ENCODE data around the gene NUP62. TPM values are rescaled to one million over a fixed set of nuclear protein-coding genes. Genes with fewer than 3 reads are reported as not detected.
"Not testable (repeated sequence)": the region's sequence is repeated elsewhere in the genome, so short reads cannot be mapped to it uniquely, and the experiment has no call there.

The NUP62 gene
- polyA plus RNA-seq, 2 donors: 16.5 to 21.4 TPM

DNA sequence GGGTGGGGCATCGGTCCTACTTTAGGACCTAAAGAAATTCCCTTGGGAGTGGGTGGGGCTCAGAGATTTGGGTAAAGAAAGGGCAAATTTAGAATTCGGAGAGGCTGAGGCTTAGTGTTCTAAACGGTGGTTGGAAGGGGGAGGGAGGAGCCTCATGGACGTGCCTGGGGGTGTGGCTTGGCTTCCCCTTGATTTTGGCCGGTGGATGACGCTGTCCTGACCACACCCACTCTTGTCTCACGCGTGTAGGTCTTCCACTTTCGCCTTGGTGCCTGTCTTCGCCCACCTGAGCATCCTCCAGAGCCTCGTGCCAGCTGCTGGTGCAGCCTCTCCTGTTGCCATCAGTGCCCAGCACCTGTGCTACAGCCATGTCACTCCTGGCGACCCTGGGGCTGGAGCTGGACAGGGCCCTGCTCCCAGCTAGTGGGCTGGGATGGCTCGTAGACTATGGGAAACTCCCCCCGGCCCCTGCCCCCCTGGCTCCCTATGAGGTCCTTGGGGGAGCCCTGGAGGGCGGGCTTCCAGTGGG is 1.2 kb upstream of the NUP62 start:
- no peak overlapping the region for H3K4me3 ChIP-seq (ENCODE audit: low read depth in 1 of 2, low read length in 2 of 2)

DNA sequence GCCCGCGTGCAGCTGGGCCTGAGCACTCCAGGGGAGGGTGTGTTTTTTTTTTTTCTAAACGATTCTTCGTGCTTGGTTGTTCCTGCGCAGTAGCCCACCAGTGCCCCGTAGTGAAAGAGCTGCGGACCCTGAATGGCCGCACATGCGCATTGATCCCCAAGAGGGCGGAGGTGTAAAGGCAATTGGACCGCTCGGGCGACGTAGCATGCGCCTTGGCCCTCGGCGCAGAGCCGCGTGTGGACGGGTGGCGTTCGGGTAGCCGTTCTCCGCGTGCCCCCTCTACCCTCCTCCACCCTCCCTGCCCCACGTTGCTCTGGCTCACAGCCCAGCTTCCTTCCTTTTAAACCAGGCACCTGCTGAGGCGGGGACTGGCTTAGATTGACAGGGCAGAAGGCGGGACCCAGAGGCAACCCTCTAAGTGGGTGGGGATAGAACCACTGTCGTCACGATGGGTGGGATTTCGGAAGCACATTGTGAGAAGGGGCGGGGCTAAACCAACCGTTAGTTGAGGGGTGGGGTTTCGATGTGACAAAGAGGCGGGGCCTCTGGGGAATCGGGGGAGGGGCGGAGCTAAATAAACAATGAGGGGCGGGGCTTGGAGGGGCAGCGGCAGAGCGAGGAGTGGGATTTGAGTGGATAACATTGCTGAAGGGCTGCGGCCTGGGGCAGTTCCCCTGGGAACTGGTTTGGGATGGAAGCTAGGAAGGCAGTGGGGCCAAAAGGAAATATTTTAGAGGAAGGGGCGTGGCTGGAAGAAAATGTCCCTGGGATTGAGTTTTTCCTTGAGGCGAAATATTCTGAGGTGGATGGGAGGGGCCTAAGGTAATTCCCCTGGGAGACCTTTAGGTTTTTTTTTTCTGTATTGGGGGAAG is 543 bp upstream of the NUP62 start:
- 3 to 4% methylated on average over 43 of the region's 43 CpGs for WGBS, 2 donors
- Histone ChIP-seq H3K9me3 (ENCODE audit: control insufficient read depth in 2 of 2, insufficient read depth in 1 of 2, low read depth in 1 of 2, low read length in 1 of 2) (no peaks in the 10 kb centered on the region), H3K36me3 (ENCODE audit: control insufficient read depth in 2 of 2, insufficient read depth in 2 of 2, low read length in 1 of 2) (peaks cover 0 to 9% of the 10 kb centered on the region in 2 donors), H3K4me1 (ENCODE audit: control insufficient read depth in 2 of 2, insufficient read depth in 2 of 2, low read length in 1 of 2) (peaks cover 0 to 6% of the 10 kb centered on the region in 2 donors), H3K4me3 (ENCODE audit: low read depth in 1 of 2, low read length in 2 of 2) (peak overlapping the region; percentile 80 to 85), H3K27me3 (ENCODE audit: control insufficient read depth in 1 of 2, insufficient read depth in 2 of 2, low read length in 2 of 2) (no peaks in the 10 kb centered on the region), H3K27ac (ENCODE audit: low read depth in 2 of 2, low read length in 1 of 2) (peak overlapping the region; percentile 88 to 90)

More for the DNA sequence above, 1.2 kb upstream of the NUP62 start:
- Histone ChIP-seq H3K9me3 (ENCODE audit: control insufficient read depth in 2 of 2, insufficient read depth in 1 of 2, low read depth in 1 of 2, low read length in 1 of 2) (no peaks in the 10 kb centered on the region), H3K27me3 (ENCODE audit: control insufficient read depth in 1 of 2, insufficient read depth in 2 of 2, low read length in 2 of 2) (no peaks in the 10 kb centered on the region), H3K4me1 (ENCODE audit: control insufficient read depth in 2 of 2, insufficient read depth in 2 of 2, low read length in 1 of 2) (peaks cover 0 to 6% of the 10 kb centered on the region in 2 donors), H3K27ac (ENCODE audit: low read depth in 2 of 2, low read length in 1 of 2) (peak overlapping the region in 1 of 2 donors; percentile 90), H3K36me3 (ENCODE audit: control insufficient read depth in 2 of 2, insufficient read depth in 2 of 2, low read length in 1 of 2) (peaks cover 0 to 9% of the 10 kb centered on the region in 2 donors)
- 58 to 59% methylated on average over 15 of the region's 15 CpGs for WGBS, 2 donors

DNA sequence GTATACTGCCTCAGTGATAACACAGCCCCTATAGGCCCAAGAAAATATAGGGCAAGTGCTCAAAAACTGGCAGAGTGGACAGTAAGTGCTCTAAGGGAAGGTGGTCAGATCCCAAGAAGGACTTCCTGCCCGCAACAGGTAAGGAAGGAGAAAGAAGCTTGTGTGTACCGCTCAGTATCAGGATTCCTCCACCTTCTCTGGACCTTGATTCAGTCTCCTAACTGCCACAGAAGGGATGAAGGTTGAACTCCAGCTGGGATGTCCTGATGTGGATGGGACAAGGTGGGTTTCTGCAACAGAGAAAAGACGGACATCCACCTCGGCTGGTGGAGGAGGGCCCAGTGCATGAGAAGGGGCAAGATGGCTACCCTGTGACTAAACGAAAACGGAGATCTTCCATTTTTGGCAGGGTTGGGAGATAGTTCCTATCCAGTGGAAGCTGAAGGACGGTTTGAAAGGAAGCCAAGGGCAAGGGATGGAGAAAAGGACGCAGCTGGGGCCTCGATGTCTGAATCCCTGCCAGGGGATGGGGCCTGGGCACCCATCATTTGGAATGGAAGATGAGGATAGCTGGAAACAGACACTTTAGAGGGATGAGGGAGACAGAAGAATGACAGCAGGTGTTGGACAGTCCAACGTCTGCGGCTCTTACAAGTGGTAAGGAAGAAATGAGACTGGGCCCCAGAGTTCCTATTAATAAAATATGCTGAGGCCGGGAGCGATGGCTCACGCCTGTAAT is 1.6 kb downstream of the NUP62 start:
- H3K4me3 ChIP-seq (ENCODE audit: low read depth in 1 of 2, low read length in 2 of 2): no peak overlapping the region
- no peaks in the 10 kb centered on the region for H3K9me3 ChIP-seq (ENCODE audit: control insufficient read depth in 2 of 2, insufficient read depth in 1 of 2, low read depth in 1 of 2, low read length in 1 of 2)
- no peaks in the 10 kb centered on the region for H3K27me3 ChIP-seq (ENCODE audit: control insufficient read depth in 1 of 2, insufficient read depth in 2 of 2, low read length in 2 of 2)
- 80% methylated on average over 14 of the region's 14 CpGs for WGBS, 2 donors
- peaks cover 0 to 6% of the 10 kb centered on the region in 2 donors for H3K4me1 ChIP-seq (ENCODE audit: control insufficient read depth in 2 of 2, insufficient read depth in 2 of 2, low read length in 1 of 2)
- peaks cover 5 to 23% of the 10 kb centered on the region in 2 donors for H3K36me3 ChIP-seq (ENCODE audit: control insufficient read depth in 2 of 2, insufficient read depth in 2 of 2, low read length in 1 of 2)
- H3K27ac ChIP-seq (ENCODE audit: low read depth in 2 of 2, low read length in 1 of 2): no peak overlapping the region

DNA sequence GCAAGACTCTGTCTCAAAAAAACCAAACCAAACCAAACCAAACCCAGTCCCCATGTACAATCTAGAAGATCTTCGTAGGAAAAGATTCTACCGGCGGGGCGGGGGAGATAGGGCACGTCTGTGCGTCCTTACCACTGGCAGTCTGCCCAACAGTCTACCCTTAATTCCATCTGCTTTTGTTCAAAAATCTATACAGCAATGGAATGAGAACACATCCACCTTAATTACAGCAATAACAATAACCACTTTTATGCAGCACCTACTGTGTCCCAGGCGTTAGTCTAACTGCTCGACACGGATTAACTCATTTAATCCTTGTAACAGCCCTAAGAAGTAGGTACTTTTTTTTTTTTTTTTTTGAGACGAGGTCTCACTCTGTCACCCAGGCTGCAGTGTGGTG is 2.8 kb downstream of the NUP62 start:
- H3K4me1 ChIP-seq (ENCODE audit: control insufficient read depth in 2 of 2, insufficient read depth in 2 of 2, low read length in 1 of 2): peaks cover 0 to 6% of the 10 kb centered on the region in 2 donors
- H3K27ac ChIP-seq (ENCODE audit: low read depth in 2 of 2, low read length in 1 of 2): no peak overlapping the region
- no peak overlapping the region for H3K4me3 ChIP-seq (ENCODE audit: low read depth in 1 of 2, low read length in 2 of 2)
- H3K9me3 ChIP-seq (ENCODE audit: control insufficient read depth in 2 of 2, insufficient read depth in 1 of 2, low read depth in 1 of 2, low read length in 1 of 2): no peaks in the 10 kb centered on the region
- no peaks in the 10 kb centered on the region for H3K27me3 ChIP-seq (ENCODE audit: control insufficient read depth in 1 of 2, insufficient read depth in 2 of 2, low read length in 2 of 2)
- peaks cover 7 to 26% of the 10 kb centered on the region in 2 donors for H3K36me3 ChIP-seq (ENCODE audit: control insufficient read depth in 2 of 2, insufficient read depth in 2 of 2, low read length in 1 of 2)
- 89 to 92% methylated on average over 10 of the region's 10 CpGs for WGBS, 2 donors

DNA sequence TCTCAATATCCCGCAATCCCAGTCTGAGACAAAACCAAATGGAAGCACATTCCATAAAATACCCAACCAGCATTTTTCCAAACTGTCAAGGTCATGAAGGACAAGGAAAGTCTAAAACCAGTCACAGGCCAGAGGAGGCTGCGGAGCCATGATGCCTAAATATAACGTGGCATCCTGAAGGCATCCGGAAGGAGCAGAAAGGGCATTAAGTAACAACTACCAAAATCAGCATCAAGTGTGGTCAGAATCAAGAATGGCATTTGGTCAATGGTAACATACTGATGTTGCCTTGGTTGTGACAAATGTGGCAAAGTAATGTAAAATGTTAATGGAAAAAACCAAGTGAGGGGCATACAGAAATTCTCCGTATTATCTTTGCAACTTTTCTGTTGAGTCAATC is 3.8 kb downstream of the NUP62 start:
- Histone ChIP-seq H3K27me3 (ENCODE audit: control insufficient read depth in 1 of 2, insufficient read depth in 2 of 2, low read length in 2 of 2) (no peaks in the 10 kb centered on the region), H3K27ac (ENCODE audit: low read depth in 2 of 2, low read length in 1 of 2) (no peak overlapping the region), H3K4me3 (ENCODE audit: low read depth in 1 of 2, low read length in 2 of 2) (no peak overlapping the region), H3K4me1 (ENCODE audit: control insufficient read depth in 2 of 2, insufficient read depth in 2 of 2, low read length in 1 of 2) (peaks cover 0 to 6% of the 10 kb centered on the region in 2 donors), H3K36me3 (ENCODE audit: control insufficient read depth in 2 of 2, insufficient read depth in 2 of 2, low read length in 1 of 2) (peaks cover 7 to 34% of the 10 kb centered on the region in 2 donors), H3K9me3 (ENCODE audit: control insufficient read depth in 2 of 2, insufficient read depth in 1 of 2, low read depth in 1 of 2, low read length in 1 of 2) (no peaks in the 10 kb centered on the region)
- WGBS, 2 donors: 94 to 96% methylated on average over 5 of the region's 5 CpGs

DNA sequence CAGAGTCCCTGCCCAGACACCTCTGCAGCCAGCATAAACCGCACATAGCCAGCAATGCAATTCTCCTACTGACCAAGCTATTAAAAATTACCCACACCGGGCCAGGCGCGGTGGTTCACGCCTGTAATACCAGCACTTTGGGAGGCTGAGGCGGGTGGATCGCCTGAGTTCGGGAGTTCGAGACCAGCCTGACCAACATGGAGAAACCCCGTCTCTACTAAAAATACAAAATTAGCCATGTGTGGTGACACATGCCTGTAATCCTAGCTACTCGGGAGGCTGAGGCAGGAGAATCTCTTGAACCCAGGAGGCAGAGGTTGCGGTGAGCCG is 4.5 kb downstream of the NUP62 start:
- H3K27me3 ChIP-seq (ENCODE audit: control insufficient read depth in 1 of 2, insufficient read depth in 2 of 2, low read length in 2 of 2); H3K27ac ChIP-seq (ENCODE audit: low read depth in 2 of 2, low read length in 1 of 2); H3K9me3 ChIP-seq (ENCODE audit: control insufficient read depth in 2 of 2, insufficient read depth in 1 of 2, low read depth in 1 of 2, low read length in 1 of 2); H3K4me1 ChIP-seq (ENCODE audit: control insufficient read depth in 2 of 2, insufficient read depth in 2 of 2, low read length in 1 of 2); H3K4me3 ChIP-seq (ENCODE audit: low read depth in 1 of 2, low read length in 2 of 2): not testable (repeated sequence)
- 91 to 93% methylated on average over 13 of the region's 13 CpGs for whole genome bisulfite sequencing, 2 donors
- H3K36me3 ChIP-seq (ENCODE audit: control insufficient read depth in 2 of 2, insufficient read depth in 2 of 2, low read length in 1 of 2): peaks cover 7 to 35% of the 10 kb centered on the region in 2 donors

DNA sequence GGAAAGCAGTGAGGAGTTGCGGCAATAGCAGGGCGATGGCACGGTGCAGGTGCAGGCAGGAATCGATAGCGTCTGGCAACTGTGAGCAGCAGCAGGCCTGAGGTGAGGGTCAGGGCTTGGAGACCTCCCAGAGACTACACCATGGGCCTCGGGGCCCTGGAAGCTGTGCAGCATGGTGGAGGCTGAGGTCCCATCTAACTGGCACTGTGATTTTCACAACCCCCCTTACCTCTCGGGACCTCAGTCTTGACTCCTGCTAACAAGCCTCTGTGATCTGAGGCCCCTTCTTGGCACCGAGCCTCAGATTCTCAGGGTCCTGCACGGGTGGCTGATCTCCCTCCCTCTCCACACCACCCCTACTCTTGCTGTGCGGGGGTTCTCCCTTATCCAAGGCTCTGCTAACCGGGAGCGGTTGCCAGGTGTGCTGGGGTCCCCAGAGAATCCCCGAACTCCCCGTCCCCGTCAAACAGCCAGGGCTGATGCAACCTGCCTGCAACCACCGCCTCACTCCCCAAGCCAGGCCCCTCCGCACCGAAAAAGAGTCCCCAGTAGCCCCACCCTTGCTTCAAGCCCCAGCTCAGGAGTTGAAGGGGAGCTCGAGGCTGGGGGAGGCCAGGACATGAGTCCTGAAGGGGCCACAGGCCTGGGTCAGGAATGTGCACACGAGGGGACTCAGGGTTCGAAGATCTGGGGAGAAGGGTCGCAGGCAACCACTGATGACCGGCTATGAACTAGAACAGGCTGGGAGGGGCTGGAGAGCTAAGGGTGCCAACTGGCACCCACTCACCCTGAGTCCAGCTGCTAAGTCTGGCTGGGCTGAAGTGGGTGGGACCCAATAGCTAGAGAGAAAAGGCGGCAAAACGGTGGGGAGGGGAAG is 5.1 kb downstream of the NUP62 start:
- no peak overlapping the region for H3K4me3 ChIP-seq (ENCODE audit: low read depth in 1 of 2, low read length in 2 of 2)
- peaks cover 0 to 6% of the 10 kb centered on the region in 2 donors for H3K4me1 ChIP-seq (ENCODE audit: control insufficient read depth in 2 of 2, insufficient read depth in 2 of 2, low read length in 1 of 2)
- no peaks in the 10 kb centered on the region for H3K27me3 ChIP-seq (ENCODE audit: control insufficient read depth in 1 of 2, insufficient read depth in 2 of 2, low read length in 2 of 2)
- WGBS, 2 donors: 79 to 81% methylated on average over 25 of the region's 25 CpGs
- no peak overlapping the region for H3K27ac ChIP-seq (ENCODE audit: low read depth in 2 of 2, low read length in 1 of 2)
- H3K9me3 ChIP-seq (ENCODE audit: control insufficient read depth in 2 of 2, insufficient read depth in 1 of 2, low read depth in 1 of 2, low read length in 1 of 2): no peaks in the 10 kb centered on the region
- H3K36me3 ChIP-seq (ENCODE audit: control insufficient read depth in 2 of 2, insufficient read depth in 2 of 2, low read length in 1 of 2): peaks cover 7 to 35% of the 10 kb centered on the region in 2 donors

DNA sequence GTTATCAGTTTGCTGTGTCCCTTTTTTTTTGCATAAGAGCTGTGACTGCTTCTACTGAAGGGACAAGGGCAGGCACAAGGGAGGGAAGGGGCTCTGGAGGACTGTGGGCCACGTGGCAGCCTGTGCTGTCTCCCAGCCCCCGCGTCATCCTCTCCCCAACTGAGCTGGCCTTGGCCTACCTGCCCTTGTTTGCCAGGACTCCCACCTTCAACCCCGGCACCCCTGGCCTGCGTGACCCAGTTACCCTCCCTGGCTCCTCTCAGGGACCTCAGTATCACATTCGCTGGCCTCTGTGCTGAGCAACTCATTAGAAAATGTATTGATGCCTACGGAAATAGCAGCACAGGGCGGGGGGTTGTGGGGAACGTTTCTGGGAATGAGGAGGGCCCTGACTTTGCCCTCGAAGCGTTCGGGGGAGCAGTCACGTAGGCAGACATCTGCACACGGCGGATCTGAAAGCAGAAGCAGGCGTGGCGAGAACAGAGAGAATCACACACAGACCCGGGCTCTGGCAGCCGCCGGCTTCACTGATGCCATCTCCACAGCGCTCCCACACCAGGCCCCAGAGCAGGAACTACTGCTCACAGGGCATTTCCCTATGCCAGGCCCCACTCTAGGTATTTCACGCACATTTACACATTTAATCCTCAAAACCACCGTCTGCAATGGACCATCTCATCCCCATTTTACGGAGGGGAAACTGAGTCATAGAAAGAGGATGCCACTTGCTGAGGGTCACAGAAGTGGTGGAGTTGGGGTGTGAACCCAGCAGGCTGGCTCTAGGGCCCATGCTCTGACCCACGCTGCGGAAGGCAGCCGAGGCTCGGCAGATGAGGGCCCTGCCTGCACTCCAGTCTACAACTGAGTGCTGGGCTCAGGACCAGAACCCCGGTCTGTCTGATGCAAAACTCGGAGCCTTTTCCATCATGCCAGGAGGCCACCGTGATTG is 6.0 kb downstream of the NUP62 start:
- Histone ChIP-seq H3K4me3 (ENCODE audit: low read depth in 1 of 2, low read length in 2 of 2) (no peak overlapping the region), H3K36me3 (ENCODE audit: control insufficient read depth in 2 of 2, insufficient read depth in 2 of 2, low read length in 1 of 2) (peaks cover 7 to 35% of the 10 kb centered on the region in 2 donors), H3K9me3 (ENCODE audit: control insufficient read depth in 2 of 2, insufficient read depth in 1 of 2, low read depth in 1 of 2, low read length in 1 of 2) (no peaks in the 10 kb centered on the region), H3K27me3 (ENCODE audit: control insufficient read depth in 1 of 2, insufficient read depth in 2 of 2, low read length in 2 of 2) (no peaks in the 10 kb centered on the region), H3K27ac (ENCODE audit: low read depth in 2 of 2, low read length in 1 of 2) (no peak overlapping the region), H3K4me1 (ENCODE audit: control insufficient read depth in 2 of 2, insufficient read depth in 2 of 2, low read length in 1 of 2) (peaks cover 0 to 8% of the 10 kb centered on the region in 2 donors)
- 87 to 88% methylated on average over 31 of the region's 31 CpGs for WGBS, 2 donors

All from esophagus (tissue), 2 donors.